Astrocyte (in vitro differentiated cells and primary cell): ENCODE data around the gene LHFPL3. TPM values are rescaled to one million over a fixed set of nuclear protein-coding genes. Genes with fewer than 3 reads are reported as not detected.

Experiments
- DNase-seq: peaks from one replicate; pipeline ENCODE4 v3.0.0-alpha.2; 2010; ENCODE audit warnings: low read depth
- FAIRE-seq: peaks from 2 replicates; lab custom pipeline; 2011; peaks lifted over from hg19 to GRCh38; lab: Jason Lieb, UNC
- H2AFZ ChIP-seq: 2 replicates; pipeline ENCODE4 v1.6.0; 2012; ENCODE audit warnings: low read depth, low read length, inconsistent platforms
- H3K27ac ChIP-seq: 2 replicates; pipeline ENCODE4 v1.5.1; 2011; ENCODE audit warnings: low read depth, low read length, inconsistent platforms
- H3K27me3 ChIP-seq: 2 replicates; pipeline ENCODE4 v1.6.0; 2011; ENCODE audit warnings: low read length, inconsistent platforms; ENCODE audit not compliant: insufficient read depth
- H3K36me3 ChIP-seq: 2 replicates; pipeline ENCODE4 v1.5.1; 2011; ENCODE audit warnings: low read length, inconsistent platforms; ENCODE audit not compliant: insufficient read depth
- H3K4me1 ChIP-seq: 2 replicates; pipeline ENCODE4 v1.5.1; 2011; ENCODE audit warnings: low read length, inconsistent platforms; ENCODE audit not compliant: insufficient read depth
- H3K4me2 ChIP-seq: 2 replicates; pipeline ENCODE4 v1.6.0; 2012; ENCODE audit warnings: low read length, inconsistent platforms
- H3K4me3 ChIP-seq: 2 replicates; pipeline ENCODE4 v1.5.1; 2011; ENCODE audit warnings: low read depth, mild to moderate bottlenecking, low read length, inconsistent platforms; ENCODE audit not compliant: insufficient read depth
- H3K79me2 ChIP-seq: 2 replicates; pipeline ENCODE4 v1.6.0; 2012; ENCODE audit warnings: mild to moderate bottlenecking, low read length, inconsistent platforms; ENCODE audit not compliant: insufficient read depth
- H3K9ac ChIP-seq: 2 replicates; pipeline ENCODE4 v1.6.0; 2012; ENCODE audit warnings: mild to moderate bottlenecking, low read length, inconsistent platforms
- H3K9me3 ChIP-seq: 2 replicates; pipeline ENCODE4 v1.5.1; 2012; ENCODE audit warnings: low read depth, mild to moderate bottlenecking, low read length, inconsistent platforms; ENCODE audit not compliant: insufficient read depth
- H4K20me1 ChIP-seq: 2 replicates; pipeline ENCODE4 v1.6.0; 2012; ENCODE audit warnings: low read length, inconsistent platforms; ENCODE audit not compliant: insufficient read depth
- H3K27ac Mint-ChIP-seq: one replicate; pipeline ENCODE4 v1.8.0; 2021; ENCODE audit warnings: mild to moderate bottlenecking, mixed read lengths; ENCODE audit not compliant: unreplicated experiment
- H3K27me3 Mint-ChIP-seq: one replicate; pipeline ENCODE4 v1.8.0; 2021; ENCODE audit warnings: low read depth, mixed read lengths; ENCODE audit not compliant: unreplicated experiment
- H3K36me3 Mint-ChIP-seq: one replicate; pipeline ENCODE4 v1.8.0; 2021; ENCODE audit warnings: low read depth, mixed read lengths; ENCODE audit not compliant: unreplicated experiment
- H3K4me1 Mint-ChIP-seq: one replicate; pipeline ENCODE4 v1.8.0; 2021; ENCODE audit warnings: low read depth, mixed read lengths; ENCODE audit not compliant: unreplicated experiment
- H3K4me3 Mint-ChIP-seq: one replicate; pipeline ENCODE4 v1.8.0; 2021; ENCODE audit warnings: mild to moderate bottlenecking, moderate library complexity, mixed read lengths; ENCODE audit not compliant: unreplicated experiment
- H3K9me3 Mint-ChIP-seq: one replicate; pipeline ENCODE4 v1.8.0; 2021; ENCODE audit warnings: mild to moderate bottlenecking, mixed read lengths; ENCODE audit not compliant: unreplicated experiment
- EZH2 ChIP-seq: IDR thresholded peaks from 2 replicates; pipeline ENCODE4 v1.6.1; 2012; ENCODE audit warnings: mild to moderate bottlenecking, low read length, inconsistent platforms; ENCODE audit not compliant: insufficient read depth
- total RNA-seq: library from RNA; stranded (reverse); gene quantifications from 2 replicates; pipeline ENCODE4 v1.2.1, GENCODE V29; 2021
- TF ChIP-seq, protein P1 (sequence below): IDR thresholded peaks from 2 replicates; pipeline ENCODE4 v1.5.1; 2011; ENCODE audit warnings: low read depth, mild to moderate bottlenecking, inconsistent platforms, low read length, moderate library complexity; ENCODE audit not compliant: insufficient read depth

The LHFPL3 gene
- total RNA-seq, 1 donor from 2014 or later = not detected

GRCh38 chr7:104906032-104906431 lies 577.6 kb downstream of the LHFPL3 start:
- no peaks in the 10 kb centered on the region for H3K4me1 Mint-ChIP-seq
- no peaks in the 10 kb centered on the region for H3K36me3 Mint-ChIP-seq

DNA sequence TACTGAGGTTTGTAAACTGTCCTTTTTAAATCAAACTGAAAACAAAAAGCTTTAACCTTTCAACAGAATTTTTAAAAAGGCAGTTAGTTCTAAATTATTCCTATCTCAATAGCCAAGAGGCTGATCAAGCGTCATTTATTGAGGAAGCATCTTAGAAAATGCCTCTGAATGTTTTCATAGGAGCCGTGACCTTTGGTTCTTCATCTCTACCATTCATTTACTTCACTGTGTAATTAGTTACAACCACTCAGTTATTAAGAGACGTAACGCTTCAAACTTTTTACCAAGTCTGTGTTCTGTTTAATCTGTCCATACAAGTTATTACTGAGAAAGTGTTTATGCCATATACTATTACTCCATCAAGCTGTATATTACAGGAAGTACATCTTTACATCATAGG lies 578.2 kb downstream of the LHFPL3 start:
- H3K27ac ChIP-seq = no peak overlapping the region
- no peak for TF ChIP-seq EZH2
- TF ChIP-seq, protein P1, sequence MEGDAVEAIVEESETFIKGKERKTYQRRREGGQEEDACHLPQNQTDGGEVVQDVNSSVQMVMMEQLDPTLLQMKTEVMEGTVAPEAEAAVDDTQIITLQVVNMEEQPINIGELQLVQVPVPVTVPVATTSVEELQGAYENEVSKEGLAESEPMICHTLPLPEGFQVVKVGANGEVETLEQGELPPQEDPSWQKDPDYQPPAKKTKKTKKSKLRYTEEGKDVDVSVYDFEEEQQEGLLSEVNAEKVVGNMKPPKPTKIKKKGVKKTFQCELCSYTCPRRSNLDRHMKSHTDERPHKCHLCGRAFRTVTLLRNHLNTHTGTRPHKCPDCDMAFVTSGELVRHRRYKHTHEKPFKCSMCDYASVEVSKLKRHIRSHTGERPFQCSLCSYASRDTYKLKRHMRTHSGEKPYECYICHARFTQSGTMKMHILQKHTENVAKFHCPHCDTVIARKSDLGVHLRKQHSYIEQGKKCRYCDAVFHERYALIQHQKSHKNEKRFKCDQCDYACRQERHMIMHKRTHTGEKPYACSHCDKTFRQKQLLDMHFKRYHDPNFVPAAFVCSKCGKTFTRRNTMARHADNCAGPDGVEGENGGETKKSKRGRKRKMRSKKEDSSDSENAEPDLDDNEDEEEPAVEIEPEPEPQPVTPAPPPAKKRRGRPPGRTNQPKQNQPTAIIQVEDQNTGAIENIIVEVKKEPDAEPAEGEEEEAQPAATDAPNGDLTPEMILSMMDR = no peak
- Mint-ChIP-seq H3K4me3 (no peak overlapping the region), H3K4me1 (no peaks in the 10 kb centered on the region), H3K36me3 (no peaks in the 10 kb centered on the region), H3K27me3 (no peaks in the 10 kb centered on the region), H3K27ac (no peak overlapping the region), H3K9me3 (no peaks in the 10 kb centered on the region)
- H2AFZ ChIP-seq = no peak overlapping the region
- no peaks in the 10 kb centered on the region for H3K9me3 ChIP-seq
- no peak overlapping the region for H3K4me2 ChIP-seq
- H3K36me3 ChIP-seq = no peaks in the 10 kb centered on the region
- H3K4me1 ChIP-seq = no peaks in the 10 kb centered on the region
- H4K20me1 ChIP-seq = no peaks in the 10 kb centered on the region
- H3K4me3 ChIP-seq = no peak overlapping the region
- no peaks in the 10 kb centered on the region for H3K27me3 ChIP-seq
- H3K79me2 ChIP-seq = no peaks in the 10 kb centered on the region
- no peak overlapping the region for H3K9ac ChIP-seq
- FAIRE-seq (no peak), DNase-seq (no peak)

More at GRCh38 chr7:104906032-104906431, 577.6 kb downstream of the LHFPL3 start:
- FAIRE-seq = no peak
- H3K79me2 ChIP-seq = no peaks in the 10 kb centered on the region
- no peak overlapping the region for H3K9ac ChIP-seq
- H3K4me1 ChIP-seq = no peaks in the 10 kb centered on the region
- no peaks in the 10 kb centered on the region for H3K36me3 ChIP-seq
- DNase-seq = no peak
- TF ChIP-seq, protein P1 = no peak
- TF ChIP-seq EZH2 = no peak
- no peak overlapping the region for H3K27ac Mint-ChIP-seq
- H3K27me3 Mint-ChIP-seq = no peaks in the 10 kb centered on the region
- no peaks in the 10 kb centered on the region for H3K9me3 Mint-ChIP-seq
- no peaks in the 10 kb centered on the region for H4K20me1 ChIP-seq
- no peaks in the 10 kb centered on the region for H3K27me3 ChIP-seq
- H2AFZ ChIP-seq = no peak overlapping the region
- H3K9me3 ChIP-seq = no peaks in the 10 kb centered on the region
- H3K4me2 ChIP-seq = no peak overlapping the region
- no peak overlapping the region for H3K27ac ChIP-seq
- no peak overlapping the region for H3K4me3 Mint-ChIP-seq
- no peak overlapping the region for H3K4me3 ChIP-seq

- H3K4me3 Mint-ChIP-seq = no peak overlapping the region
- H3K27me3 Mint-ChIP-seq = no peaks in the 10 kb centered on the region
- H3K9me3 Mint-ChIP-seq = no peaks in the 10 kb centered on the region
- no peaks in the 10 kb centered on the region for H3K36me3 Mint-ChIP-seq
- H3K4me1 Mint-ChIP-seq = no peaks in the 10 kb centered on the region
- no peak for TF ChIP-seq EZH2
- TF ChIP-seq, protein P1 = no peak
- no peak overlapping the region for H3K27ac ChIP-seq
- no peak overlapping the region for H3K9ac ChIP-seq
- no peaks in the 10 kb centered on the region for H3K4me1 ChIP-seq
- no peak overlapping the region for H2AFZ ChIP-seq
- no peak for DNase-seq
- H3K4me2 ChIP-seq = no peak overlapping the region
- H3K4me3 ChIP-seq = no peak overlapping the region
- no peaks in the 10 kb centered on the region for H3K79me2 ChIP-seq
- no peaks in the 10 kb centered on the region for H3K9me3 ChIP-seq
- H3K36me3 ChIP-seq = no peaks in the 10 kb centered on the region
- H4K20me1 ChIP-seq = no peaks in the 10 kb centered on the region
- no peaks in the 10 kb centered on the region for H3K27me3 ChIP-seq
- FAIRE-seq = no peak
- H3K27ac Mint-ChIP-seq = no peak overlapping the region
These were observed 580.2 kb downstream of the LHFPL3 start for GRCh38 chr7:104908636-104909035.
